H1 (cell line): ENCODE results near the gene USP16. TPM values are rescaled to one million over a fixed set of nuclear protein-coding genes. Genes with fewer than 3 reads are reported as not detected.

Experiments
- CTCF ChIA-PET: fragments of 300-600 bp; sonication (Branson Sonifier 250); formaldehyde crosslinking; loops from one replicate; lab custom pipeline; 2021; ENCODE audit not compliant: partially characterized antibody; lab: Charles Lee
- POLR2A ChIA-PET: fragments of 300-600 bp; sonication (Branson Sonifier 250); formaldehyde crosslinking; loops from one replicate; lab custom pipeline; 2021; ENCODE audit warnings: inconsistent platforms; ENCODE audit not compliant: partially characterized antibody; lab: Charles Lee
- DNase-seq, 2 experiments: peaks; one replicate each; pipeline versions ENCODE4 v3.0.0 to v3.0.0-alpha.2; 2010 to 2022; ENCODE audit warnings: low spot score in 2 of 2, low read depth in 1 of 2, mixed read lengths in 1 of 2
- FAIRE-seq: peaks from 2 replicates; lab custom pipeline; 2011; peaks lifted over from hg19 to GRCh38; lab: Jason Lieb, UNC
- H2AFZ ChIP-seq: 2 replicates; pipeline ENCODE4 v1.8.1; 2012; ENCODE audit warnings: low read length, inconsistent platforms
- H2AK5ac ChIP-seq: 2 replicates; pipeline ENCODE4 v1.6.1; 2013; ENCODE audit warnings: low read depth, low read length
- H2BK120ac ChIP-seq: replicated peaks from 2 replicates; pipeline ENCODE3; 2013; ENCODE audit warnings: low read depth, low read length, inconsistent platforms
- H2BK12ac ChIP-seq: 2 replicates; pipeline ENCODE4 v1.6.1; 2013; ENCODE audit warnings: low read depth, low read length
- H2BK15ac ChIP-seq: 2 replicates; pipeline ENCODE4 v1.6.1; 2013; ENCODE audit warnings: low read length
- H2BK20ac ChIP-seq: 2 replicates; pipeline ENCODE4 v1.6.1; 2013; ENCODE audit warnings: low read length
- H2BK5ac ChIP-seq: 2 replicates; pipeline ENCODE4 v1.6.1; 2013; ENCODE audit warnings: low read depth, low read length
- H3K14ac ChIP-seq: 2 replicates; pipeline ENCODE4 v1.6.1; 2013; ENCODE audit warnings: inconsistent platforms; ENCODE audit not compliant: insufficient read length
- H3K18ac ChIP-seq: 2 replicates; pipeline ENCODE4 v1.6.1; 2013; ENCODE audit warnings: low read length; ENCODE audit errors: extremely low read depth
- H3K23ac ChIP-seq: 2 replicates; pipeline ENCODE4 v1.6.1; 2013; ENCODE audit warnings: inconsistent platforms; ENCODE audit not compliant: insufficient read length
- H3K23me2 ChIP-seq: 2 replicates; pipeline ENCODE4 v1.6.1; 2013; ENCODE audit warnings: low read depth, low read length
- H3K27ac ChIP-seq: 2 replicates; pipeline ENCODE4 v1.6.1; 2011; ENCODE audit warnings: low read depth, low read length, inconsistent platforms
- H3K27me3 ChIP-seq, 4 experiments: replicated peaks in 1 of 4; 1 replicate in 1 of 4; 2 replicates in 3 of 4; pipeline versions ENCODE4 v1.6.1 to v1.8.1; 2011 to 2013; ENCODE audit warnings: low read length in 3 of 4, mild to moderate bottlenecking in 3 of 4, inconsistent platforms in 2 of 4, mixed read lengths in 2 of 4, moderate library complexity in 1 of 4; ENCODE audit not compliant: control insufficient read depth in 3 of 4, insufficient read depth in 3 of 4; ENCODE audit errors: extremely low read depth in 1 of 4
- H3K36me3 ChIP-seq, 4 experiments: 2 replicates each; pipeline versions ENCODE4 v1.6.1 to v1.8.1; 2011 to 2013; ENCODE audit warnings: mild to moderate bottlenecking in 4 of 4, low read length in 3 of 4, moderate library complexity in 2 of 4, control low read depth in 1 of 4, inconsistent platforms in 1 of 4; ENCODE audit not compliant: insufficient read depth in 4 of 4, control insufficient read depth in 2 of 4
- H3K4ac ChIP-seq: replicated peaks from 2 replicates; pipeline ENCODE3; 2013; ENCODE audit warnings: low read length, low read depth, mixed read lengths, inconsistent platforms; ENCODE audit not compliant: insufficient read length
- H3K4me1 ChIP-seq, 4 experiments: replicated peaks in 1 of 4; 1 replicate in 1 of 4; 2 replicates in 3 of 4; pipeline versions ENCODE4 v1.6.1 to v1.8.1; 2011 to 2013; ENCODE audit warnings: low read length in 3 of 4, inconsistent platforms in 2 of 4, mixed read lengths in 1 of 4; ENCODE audit not compliant: insufficient read depth in 4 of 4, control insufficient read depth in 3 of 4
- H3K4me2 ChIP-seq, 2 experiments: 2 replicates each; pipeline versions ENCODE4 v1.6.1 to v1.8.1; 2011 to 2013; ENCODE audit warnings: low read depth in 2 of 2, low read length in 2 of 2, control low read depth in 1 of 2, inconsistent platforms in 1 of 2, mild to moderate bottlenecking in 1 of 2; ENCODE audit not compliant: insufficient read depth in 1 of 2
- H3K4me3 ChIP-seq, 4 experiments: fragments of 200-600, 300-600 bp in 1 of 4; sonication (generic), shearing (Covaris generic), sonication (Bioruptor Twin) in 1 of 4; 2 replicates each; pipeline versions ENCODE4 v1.5.1 to v1.8.1; 2011 to 2016; ENCODE audit warnings: low read length in 4 of 4, low read depth in 3 of 4, control low read depth in 2 of 4, inconsistent platforms in 2 of 4, mild to moderate bottlenecking in 2 of 4, mixed read lengths in 1 of 4, moderate library complexity in 1 of 4; ENCODE audit not compliant: insufficient read depth in 2 of 4; ENCODE audit errors: extremely low read depth in 1 of 4
- H3K56ac ChIP-seq: replicated peaks from 2 replicates; pipeline ENCODE3; 2013; ENCODE audit warnings: low read depth, mild to moderate bottlenecking, mixed read lengths, low read length, inconsistent platforms; ENCODE audit not compliant: insufficient read length
- H3K79me1 ChIP-seq: 2 replicates; pipeline ENCODE4 v1.6.1; 2013; ENCODE audit warnings: low read depth, low read length, control low read depth
- H3K79me2 ChIP-seq, 2 experiments: 2 replicates each; pipeline versions ENCODE4 v1.6.1 to v1.8.1; 2012 to 2013; ENCODE audit warnings: low read length in 2 of 2, mild to moderate bottlenecking in 2 of 2, inconsistent platforms in 1 of 2; ENCODE audit not compliant: insufficient read depth in 2 of 2, control insufficient read depth in 1 of 2
- H3K9ac ChIP-seq, 4 experiments: replicated peaks in 1 of 4; 1 replicate in 1 of 4; 2 replicates in 3 of 4; pipeline versions ENCODE4 v1.6.1 to v1.8.1; 2011 to 2013; ENCODE audit warnings: low read depth in 3 of 4, low read length in 3 of 4, control low read depth in 2 of 4, mild to moderate bottlenecking in 2 of 4, moderate library complexity in 2 of 4, inconsistent platforms in 1 of 4; ENCODE audit errors: extremely low read depth in 1 of 4
- H3K9me3 ChIP-seq, 2 experiments: 2 replicates each; pipeline versions ENCODE4 v1.6.1 to v1.8.1; 2012 to 2013; ENCODE audit warnings: mild to moderate bottlenecking in 2 of 2, moderate library complexity in 2 of 2, control low read depth in 1 of 2, inconsistent platforms in 1 of 2, low read depth in 1 of 2, low read length in 1 of 2, mixed read lengths in 1 of 2; ENCODE audit not compliant: insufficient read depth in 2 of 2
- H4K20me1 ChIP-seq, 2 experiments: replicated peaks in 1 of 2; 2 replicates each; pipeline versions ENCODE3 to v1.8.1; 2011 to 2013; ENCODE audit warnings: inconsistent platforms in 2 of 2, low read length in 2 of 2, mild to moderate bottlenecking in 1 of 2; ENCODE audit not compliant: insufficient read depth in 2 of 2, control insufficient read depth in 1 of 2
- H4K5ac ChIP-seq: 2 replicates; pipeline ENCODE4 v1.6.1; 2013; ENCODE audit warnings: low read length, low read depth, mixed read lengths, inconsistent platforms; ENCODE audit not compliant: insufficient read length
- H4K8ac ChIP-seq: 2 replicates; pipeline ENCODE4 v1.8.0; 2013; ENCODE audit warnings: mild to moderate bottlenecking, moderate library complexity, low read length, inconsistent platforms; ENCODE audit not compliant: insufficient read depth; ENCODE audit errors: extremely low read depth
- H4K91ac ChIP-seq: replicated peaks from 2 replicates; pipeline ENCODE3; 2013; ENCODE audit warnings: low read length, mixed read lengths, inconsistent platforms; ENCODE audit not compliant: insufficient read length
- KDM1A ChIP-seq: fragments of 200-600, 300-600 bp; sonication (generic); IDR thresholded peaks from 2 replicates; pipeline ENCODE4 v1.7.1; 2016; ENCODE audit warnings: mild to moderate bottlenecking, low read length, borderline replicate concordance
- WGBS, 2 experiments: shearing (Covaris generic) in 1 of 2; methylation state at CpG; one replicate each; pipeline versions ENCODE4 v1.1.6 to v1.1.7; 2013 to 2015; ENCODE audit warnings: low lambda C conversion rate in 2 of 2, mixed read lengths in 2 of 2, inconsistent platforms in 1 of 2, low coverage in 1 of 2, missing lambda C conversion rate in 1 of 2; ENCODE audit not compliant: insufficient replicate concordance in 2 of 2, insufficient coverage in 1 of 2, insufficient read length in 1 of 2; ENCODE audit errors: extremely low coverage in 1 of 2, missing lambda C conversion rate in 1 of 2; 5-methylcytosine and 5-hydroxymethylcytosine counted together
- polyA plus RNA-seq, 7 experiments: library from polyadenylated mRNA; depleted of rRNA in 3 of 7; stranded (reverse) in 5 of 7; unstranded in 2 of 7; fragments of >200 nt in 5 of 7; fragments of 200-250 nt in 2 of 7; gene quantifications; 1 replicate in 5 of 7; 2 replicates in 1 of 7; 4 replicates in 1 of 7; pipeline versions ENCODE4 v1.2.1 to v1.2.3, GENCODE V29; 2011 to 2013; ENCODE audit warnings: missing spikeins in 2 of 7, mixed read lengths in 2 of 7
- total RNA-seq: library from RNA; stranded (reverse); fragmentation: NEBNext Ultra II Directional; extraction: Animal tissue kit (Norgen Biotek cat#: 25700); gene quantifications from 2 replicates; pipeline ENCODE4 v1.2.1, GENCODE V29; 2021

The USP16 gene
- total and polyA plus RNA-seq, 2 of the 8 experiments (the other 6 are each of a cell fraction or from before 2014, with no cell fraction given) = 3.4 to 19.1 TPM

- no peak for TF ChIP-seq KDM1A
- DNase-seq (no peak), FAIRE-seq (no peak)
- Histone ChIP-seq H2BK120ac (no peak overlapping the region), H2AK5ac (no peak overlapping the region), H3K9me3 (no peaks in the 10 kb centered on the region), H2BK12ac (no peak overlapping the region), H4K8ac (no peak overlapping the region), H3K9ac (no peak overlapping the region), H3K23ac (no peak overlapping the region), H3K4ac (no peak overlapping the region), H3K27me3 (no peaks in the 10 kb centered on the region), H3K27ac (no peak overlapping the region), H3K79me1 (no peaks in the 10 kb centered on the region), H2BK20ac (no peak overlapping the region), H3K4me2 (no peak overlapping the region), H4K91ac (no peak overlapping the region), H4K20me1 (peaks cover 0 to 2% of the 10 kb centered on the region in 2 experiments), H3K23me2 (no peaks in the 10 kb centered on the region), H3K36me3 (peaks cover 0 to 27% (median 12%) of the 10 kb centered on the region in 4 experiments; a peak in 5 of 8 replicates), H4K5ac (no peak overlapping the region), H3K4me1 (no peaks in the 10 kb centered on the region), H3K18ac (no peak overlapping the region), H3K79me2 (no peaks in the 10 kb centered on the region), H3K4me3 (no peak overlapping the region), H2BK15ac (no peak overlapping the region), H3K56ac (no peak overlapping the region), H3K14ac (no peak overlapping the region), H2AFZ (no peak overlapping the region), H2BK5ac (no peak overlapping the region)
- WGBS, 2 experiments = 93% methylated on average over 1 of the region's 1 CpG; no CpG with 5 or more reads in 1 of the 2 experiments
- ChIA-PET POLR2A (no interaction called here), CTCF (no interaction called here)
Observed at GRCh38 chr21:28979092-28979491, 45.4 kb upstream of the USP16 start.
